Naive thymus-derived CD4-positive, alpha-beta T cell (primary cell): ENCODE results near the gene ZSCAN31. TPM values are rescaled to one million over a fixed set of nuclear protein-coding genes. Genes with fewer than 3 reads are reported as not detected.
"Not testable (repeated sequence)": the region's sequence is repeated elsewhere in the genome, so short reads cannot be mapped to it uniquely, and the experiment has no call there.

Experiments used
- ATAC-seq: fragments of 150-1000 bp; cut with Tn5 transposase; 2 replicates; pipeline ENCODE4 v1.10.0; 2021; ENCODE audit warnings: mild to moderate bottlenecking, moderate library complexity
- CTCF ChIA-PET: fragments of 350-600 bp; sonication (Branson Sonifier 250); formaldehyde crosslinking; loops from one replicate; lab custom pipeline; 2021; ENCODE audit warnings: antibody characterized with exemption; lab: Charles Lee
- POLR2A ChIA-PET: fragments of 350-600 bp; sonication (Branson Sonifier 250); formaldehyde crosslinking; loops from one replicate; lab custom pipeline; 2021; ENCODE audit warnings: antibody characterized with exemption, inconsistent platforms; lab: Charles Lee
- DNase-seq, 9 donors: peaks; one replicate each; pipeline versions ENCODE4 v3.0.0 to v3.0.0-alpha.2; 2020 to 2022; ENCODE audit warnings: mixed read lengths in 1 of 9
- H3K27ac ChIP-seq: one replicate; pipeline ENCODE4 v1.7.0; 2013; ENCODE audit warnings: mild to moderate bottlenecking, low read depth, low read length, moderate library complexity
- H3K27me3 ChIP-seq, 2 donors: one replicate each; pipeline ENCODE4 v1.7.0; 2013; ENCODE audit warnings: low read length in 2 of 2, mild to moderate bottlenecking in 2 of 2, moderate library complexity in 2 of 2; ENCODE audit not compliant: control insufficient read depth in 2 of 2, insufficient read depth in 2 of 2
- H3K36me3 ChIP-seq, 3 experiments: 1 replicate in 2 of 3; 2 replicates in 1 of 3; pipeline ENCODE4 v1.7.0; 2013; ENCODE audit warnings: low read length in 3 of 3, mild to moderate bottlenecking in 3 of 3, moderate library complexity in 1 of 3; ENCODE audit not compliant: insufficient read depth in 3 of 3, control insufficient read depth in 2 of 3
- H3K4me1 ChIP-seq, 2 donors: one replicate each; pipeline ENCODE4 v1.7.0; 2013; ENCODE audit warnings: low read length in 2 of 2, mild to moderate bottlenecking in 2 of 2, moderate library complexity in 1 of 2; ENCODE audit not compliant: control insufficient read depth in 2 of 2, insufficient read depth in 2 of 2
- H3K4me3 ChIP-seq: 2 replicates; pipeline ENCODE4 v1.7.0; 2013; ENCODE audit warnings: mild to moderate bottlenecking, low read length
- H3K9me3 ChIP-seq, 3 experiments: 1 replicate in 2 of 3; 2 replicates in 1 of 3; pipeline ENCODE4 v1.7.0; 2013; ENCODE audit warnings: low read length in 3 of 3; ENCODE audit not compliant: control insufficient read depth in 2 of 3
- H3K27ac Mint-ChIP-seq, 9 donors: one replicate each; pipeline ENCODE4 v1.8.0; 2020 to 2022; ENCODE audit warnings: mixed read lengths in 9 of 9, mild to moderate bottlenecking in 8 of 9, moderate library complexity in 5 of 9, inconsistent platforms in 2 of 9
- H3K27me3 Mint-ChIP-seq, 5 donors: one replicate each; pipeline ENCODE4 v1.8.0; 2021 to 2022; ENCODE audit warnings: mixed read lengths in 5 of 5, mild to moderate bottlenecking in 1 of 5
- H3K36me3 Mint-ChIP-seq, 5 donors: one replicate each; pipeline ENCODE4 v1.8.0; 2020 to 2022; ENCODE audit warnings: mixed read lengths in 5 of 5, mild to moderate bottlenecking in 3 of 5, inconsistent platforms in 1 of 5
- H3K4me1 Mint-ChIP-seq, 7 donors: one replicate each; pipeline ENCODE4 v1.8.0; 2020 to 2022; ENCODE audit warnings: mixed read lengths in 7 of 7, mild to moderate bottlenecking in 3 of 7, inconsistent platforms in 1 of 7
- H3K4me3 Mint-ChIP-seq, 10 donors: one replicate each; pipeline ENCODE4 v1.8.0; 2020 to 2022; ENCODE audit warnings: mild to moderate bottlenecking in 10 of 10, mixed read lengths in 10 of 10, moderate library complexity in 6 of 10, inconsistent platforms in 2 of 10
- H3K9me3 Mint-ChIP-seq, 11 donors: one replicate each; pipeline ENCODE4 v1.8.0; 2020 to 2022; ENCODE audit warnings: mixed read lengths in 11 of 11, mild to moderate bottlenecking in 4 of 11, inconsistent platforms in 1 of 11, moderate library complexity in 1 of 11
- intact Hi-C, 2 donors: fragments of 100-400 bp; cut with micrococcal nuclease; formaldehyde crosslinking; loops; one replicate each; pipeline ENCODE4 v1.15.1; 2023
- polyA plus RNA-seq, 2 donors: library from polyadenylated mRNA; unstranded; fragments of 300-500 nt; fragmentation: Illumina TruSeq; gene quantifications; one replicate each; pipeline ENCODE4 v1.2.3, GENCODE V29; 2021
- total RNA-seq, 6 experiments: library from RNA in 5 of 6; stranded (reverse) in 5 of 6; gene quantifications; 1 replicate in 5 of 6; 2 replicates in 1 of 6; pipeline ENCODE4 v1.2.3 and lab custom pipeline; 2021 to 2026

ZSCAN31 gene
- total and polyA plus RNA-seq, 7 experiments from 2014 or later, result 0.56 to 2.4 (median 1.2) TPM

GRCh38 chr6:28323813-28324424 lies 12.0 kb downstream of the ZSCAN31 start:
- ATAC-seq, result no peak
- Mint-ChIP-seq H3K4me1 (no peaks in the 10 kb centered on the region), H3K36me3 (peaks cover 9 to 30% (median 25%) of the 10 kb centered on the region in 5 donors), H3K4me3 (no peak overlapping the region), H3K9me3 (peaks cover 16 to 52% (median 33%) of the 10 kb centered on the region in 11 donors), H3K27me3 (peaks cover 0 to 15% (median 11%) of the 10 kb centered on the region in 5 donors), H3K27ac (no peak overlapping the region)
- Histone ChIP-seq H3K36me3 (peaks cover 0 to 5% (median 0%) of the 10 kb centered on the region in 3 experiments), H3K9me3 (peaks cover 0 to 17% (median 5%) of the 10 kb centered on the region in 3 experiments), H3K4me3 (no peak overlapping the region), H3K27me3 (no peaks in the 10 kb centered on the region), H3K4me1 (no peaks in the 10 kb centered on the region), H3K27ac (no peak overlapping the region)
- ChIA-PET CTCF (no interaction called here), POLR2A (no interaction called here)
- intact Hi-C loops, result no loop called here
- DNase-seq, result no peak

GRCh38 chr6:28322661-28323060 lies 13.3 kb downstream of the ZSCAN31 start:
- no peak for DNase-seq
- Mint-ChIP-seq H3K9me3 (peaks cover 13 to 40% (median 24%) of the 10 kb centered on the region in 11 donors), H3K4me1 (no peaks in the 10 kb centered on the region), H3K4me3 (no peak overlapping the region), H3K27me3 (peaks cover 0 to 15% (median 11%) of the 10 kb centered on the region in 5 donors), H3K36me3 (peaks cover 9 to 25% (median 22%) of the 10 kb centered on the region in 5 donors), H3K27ac (no peak overlapping the region)
- ChIA-PET CTCF (no interaction called here), POLR2A (no interaction called here)
- Histone ChIP-seq H3K36me3 (peaks cover 0 to 5% (median 0%) of the 10 kb centered on the region in 3 experiments), H3K9me3 (peaks cover 0 to 16% (median 5%) of the 10 kb centered on the region in 3 experiments), H3K4me3 (no peak overlapping the region), H3K4me1 (no peaks in the 10 kb centered on the region), H3K27me3 (no peaks in the 10 kb centered on the region), H3K27ac (no peak overlapping the region)
- intact Hi-C loops, result no loop called here
- ATAC-seq, result no peak

GRCh38 chr6:28317866-28318265 lies 18.1 kb downstream of the ZSCAN31 start:
- H3K4me1 ChIP-seq, POLR2A ChIA-PET, H3K9me3 Mint-ChIP-seq, H3K27ac ChIP-seq, H3K4me1 Mint-ChIP-seq, ATAC-seq, DNase-seq, H3K4me3 Mint-ChIP-seq, H3K27ac Mint-ChIP-seq, H3K27me3 ChIP-seq, intact Hi-C loops, H3K36me3 Mint-ChIP-seq, H3K36me3 ChIP-seq, H3K9me3 ChIP-seq, H3K4me3 ChIP-seq: not testable (repeated sequence)
- CTCF ChIA-PET, result interaction anchor here (0.6 kb wide), 1 partner anchor 20 kb away, joined by 3 read pairs; no protein-coding TSS in a partner anchor
- H3K27me3 Mint-ChIP-seq, result peaks cover 0 to 25% (median 16%) of the 10 kb centered on the region in 5 donors

- Histone ChIP-seq H3K36me3 (no peaks in the 10 kb centered on the region), H3K27me3 (no peaks in the 10 kb centered on the region), H3K4me3 (no peak overlapping the region), H3K27ac (no peak overlapping the region), H3K4me1 (no peaks in the 10 kb centered on the region), H3K9me3 (no peaks in the 10 kb centered on the region)
- Mint-ChIP-seq H3K27ac (no peak overlapping the region), H3K9me3 (peaks cover 0 to 4% (median 0%) of the 10 kb centered on the region in 11 donors), H3K4me1 (peaks cover 0 to 1% (median 0%) of the 10 kb centered on the region in 7 donors), H3K4me3 (no peak overlapping the region), H3K36me3 (peaks cover 0 to 9% (median under 1%) of the 10 kb centered on the region in 5 donors), H3K27me3 (peaks cover 8 to 30% (median 25%) of the 10 kb centered on the region in 5 donors)
- intact Hi-C loops, result no loop called here
- no peak for DNase-seq
- CTCF ChIA-PET, result no interaction called here
- ATAC-seq, result no peak
- POLR2A ChIA-PET, result no interaction called here
Measured at GRCh38 chr6:28315628-28316027, 20.3 kb downstream of the ZSCAN31 start.

GRCh38 chr6:28312939-28313338 lies 23.0 kb downstream of the ZSCAN31 start:
- ChIA-PET POLR2A (no interaction called here), CTCF (no interaction called here)
- Mint-ChIP-seq H3K4me1 (peaks cover 0 to 1% (median 0%) of the 10 kb centered on the region in 7 donors), H3K27ac (no peak overlapping the region), H3K36me3 (peaks cover 0 to 13% (median 6%) of the 10 kb centered on the region in 5 donors), H3K27me3 (peaks cover 23 to 53% (median 32%) of the 10 kb centered on the region in 5 donors), H3K4me3 (no peak overlapping the region), H3K9me3 (peaks cover 0 to 9% (median 0%) of the 10 kb centered on the region in 11 donors)
- DNase-seq (no peak), ATAC-seq (no peak)
- no peaks in the 10 kb centered on the region for H3K9me3 ChIP-seq
- no peaks in the 10 kb centered on the region for H3K4me1 ChIP-seq
- intact Hi-C loops, result no loop called here
- no peaks in the 10 kb centered on the region for H3K36me3 ChIP-seq
- no peaks in the 10 kb centered on the region for H3K27me3 ChIP-seq
- no peak overlapping the region for H3K27ac ChIP-seq
- no peak overlapping the region for H3K4me3 ChIP-seq

- ATAC-seq, result no peak
- peaks cover 0 to 13% (median 6%) of the 10 kb centered on the region in 5 donors for H3K36me3 Mint-ChIP-seq
Measured at GRCh38 chr6:28311139-28311823, 24.7 kb downstream of the ZSCAN31 start.

More at GRCh38 chr6:28311139-28311823, 24.7 kb downstream of the ZSCAN31 start:
- no peaks in the 10 kb centered on the region for H3K27me3 ChIP-seq
- Mint-ChIP-seq H3K4me3 (no peak overlapping the region), H3K27ac (no peak overlapping the region), H3K4me1 (peaks cover 0 to 1% (median 0%) of the 10 kb centered on the region in 7 donors), H3K9me3 (peaks cover 0 to 20% (median 5%) of the 10 kb centered on the region in 11 donors), H3K27me3 (peaks cover 23 to 50% (median 39%) of the 10 kb centered on the region in 5 donors)
- CTCF ChIA-PET, result no interaction called here
- no peaks in the 10 kb centered on the region for H3K36me3 ChIP-seq
- intact Hi-C loops, result no loop called here
- no peak overlapping the region for H3K27ac ChIP-seq
- no peaks in the 10 kb centered on the region for H3K9me3 ChIP-seq
- POLR2A ChIA-PET, result no interaction called here
- DNase-seq, result no peak
- H3K4me3 ChIP-seq, result no peak overlapping the region
- H3K4me1 ChIP-seq, result no peaks in the 10 kb centered on the region
